ENCODE data around the gene SLC2A1.

The SLC2A1 gene

DNA sequence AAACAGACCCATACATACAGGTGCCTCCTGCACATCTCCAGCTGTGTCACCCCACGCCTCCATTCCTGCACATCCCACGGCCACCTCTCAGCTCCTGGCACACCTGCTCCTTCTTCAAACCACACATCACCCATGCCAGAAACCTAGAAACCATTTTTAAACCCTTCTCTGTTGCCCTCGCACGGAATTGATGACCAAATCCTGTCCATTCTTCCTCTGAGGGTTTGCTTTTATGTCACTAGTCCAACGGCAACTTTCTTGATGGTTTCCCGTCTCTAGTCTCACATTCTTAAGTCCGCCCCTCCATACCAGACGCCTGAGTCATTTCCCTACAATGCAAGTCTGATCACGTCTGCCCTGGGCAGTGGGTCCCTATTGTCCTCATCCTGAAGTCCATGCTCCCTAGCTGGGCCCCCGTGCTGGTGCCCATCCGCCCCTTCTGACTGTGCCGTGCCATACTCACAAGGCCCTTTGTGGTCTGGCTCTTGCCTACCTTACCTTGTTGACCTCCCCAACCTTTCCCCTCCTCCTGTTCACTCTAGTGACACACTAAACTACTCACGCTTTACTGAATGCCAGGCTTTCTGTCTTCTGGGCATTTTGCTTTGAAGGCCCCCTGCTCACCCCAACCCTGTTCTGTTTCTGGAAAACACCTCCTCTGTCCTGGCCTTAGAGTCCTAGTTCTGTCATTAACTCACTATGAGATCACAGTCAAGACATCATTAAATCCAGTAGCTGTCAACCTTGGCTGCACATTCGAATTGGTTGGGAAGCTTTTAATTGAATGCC lies 17.6 kb downstream of the SLC2A1 start:
- peak; percentile 93 for DNase-seq

DNA sequence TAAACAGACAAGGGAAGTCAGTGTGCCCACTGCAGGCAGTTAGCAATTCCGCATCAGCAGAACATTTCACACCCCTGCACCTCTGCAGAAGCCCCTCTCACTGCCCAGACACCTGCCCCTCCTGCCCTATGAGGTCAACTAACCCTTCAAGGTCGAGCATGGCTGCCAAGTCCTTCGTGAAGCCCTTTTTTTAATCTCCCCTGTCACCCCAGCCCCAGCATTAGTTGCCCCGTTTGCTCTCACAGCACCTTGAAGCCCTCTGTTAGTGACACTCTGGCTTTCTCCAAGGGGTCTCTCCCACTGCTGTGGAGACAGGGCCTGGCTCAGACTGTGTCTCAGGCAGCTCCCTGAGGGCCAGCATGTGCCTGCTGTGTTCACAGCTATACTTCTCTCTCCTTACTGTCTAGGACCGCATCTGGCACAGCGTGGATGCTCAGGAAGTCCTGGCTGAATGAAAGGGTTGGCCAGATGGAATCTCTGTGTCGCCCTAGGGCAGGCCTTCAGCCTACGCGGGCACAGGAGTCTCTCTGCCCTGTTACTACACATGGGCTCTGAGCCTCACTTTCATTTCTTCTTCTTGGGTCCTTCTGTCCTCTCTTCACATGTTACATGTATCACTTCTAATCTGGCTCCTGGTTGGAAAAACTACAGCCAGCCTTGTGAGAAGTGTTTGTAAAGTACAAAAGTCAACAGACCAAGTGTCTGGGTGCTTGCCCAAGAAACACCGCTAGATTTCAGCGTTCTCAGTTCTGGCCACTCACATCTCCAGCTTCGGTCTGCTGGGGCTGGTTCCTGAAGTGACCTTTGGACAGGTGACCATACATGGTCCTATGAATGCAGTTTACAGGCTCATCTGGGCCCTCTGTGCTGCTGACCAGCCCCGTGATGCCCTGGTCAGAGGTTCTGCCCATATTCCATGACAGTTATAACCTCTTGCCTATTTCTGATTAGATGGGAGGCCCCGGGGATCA lies 19.7 kb downstream of the SLC2A1 start:
- DNase-seq = peak; percentile 65

DNA sequence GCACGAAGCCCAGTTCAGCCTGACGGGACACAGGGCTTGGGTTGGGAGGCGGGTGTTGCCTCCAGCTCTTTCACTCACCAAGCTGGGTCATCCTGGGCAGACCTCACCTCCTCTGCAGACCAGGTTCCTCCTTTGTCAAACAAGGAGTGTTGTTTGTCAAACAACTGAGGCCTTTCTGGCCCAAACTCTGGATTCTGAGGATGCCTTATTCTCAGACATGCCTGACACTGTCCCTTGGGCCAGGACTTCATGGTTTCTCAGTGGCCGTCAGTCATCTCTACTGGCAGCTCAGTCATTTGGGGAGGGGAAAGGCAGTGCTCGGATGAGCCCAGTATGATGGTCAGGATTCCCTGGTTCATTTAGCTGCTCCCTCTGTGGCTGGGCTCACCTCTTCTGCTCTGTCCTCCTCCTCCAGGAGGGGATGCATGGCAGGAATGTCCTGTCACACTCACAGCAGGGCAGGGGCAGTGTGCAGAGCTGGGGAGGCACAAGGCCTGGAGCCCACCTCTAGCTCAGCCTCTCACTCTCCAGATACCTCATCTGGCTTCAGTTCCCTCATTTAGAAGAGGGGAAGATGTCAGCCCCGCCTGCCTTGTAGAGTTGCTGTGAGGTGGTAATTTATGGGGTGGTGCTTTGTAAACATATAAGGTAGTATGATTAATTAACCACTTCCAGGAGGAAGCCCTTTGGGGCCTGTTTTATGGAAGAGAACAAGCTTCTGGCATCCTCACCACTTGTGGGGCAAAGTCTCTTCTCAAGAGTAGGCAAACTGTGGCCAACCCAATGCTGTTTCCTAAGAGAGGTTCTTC lies 20.6 kb downstream of the SLC2A1 start:
- peak; percentile 85 for DNase-seq

DNA sequence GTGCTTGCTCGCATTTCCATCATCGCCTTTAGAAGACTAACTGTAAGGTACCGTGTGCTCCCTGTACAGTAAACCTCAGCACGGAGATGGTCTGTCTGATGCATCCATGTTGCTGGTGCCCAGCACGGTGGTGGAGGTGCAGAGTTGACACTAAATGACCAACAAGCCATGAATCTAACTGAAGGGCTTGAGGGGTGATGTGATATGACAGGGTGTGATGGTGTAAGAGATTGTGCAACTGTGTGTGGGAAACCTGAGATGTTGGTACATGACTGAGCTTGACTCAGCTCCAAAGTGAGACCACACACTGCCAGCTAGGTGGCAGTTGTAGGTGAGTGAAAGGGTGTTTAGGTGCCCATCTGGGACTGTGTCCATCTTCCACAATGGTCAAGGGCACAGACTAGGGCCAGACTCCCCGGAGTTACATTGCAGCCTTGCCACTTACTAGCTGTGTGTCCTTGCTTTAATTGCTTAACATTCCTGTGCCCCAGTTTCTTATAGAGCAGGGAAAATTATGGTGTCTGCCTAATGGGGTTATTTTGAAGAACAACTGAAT lies 21.4 kb downstream of the SLC2A1 start:
- peak; percentile 69 for DNase-seq

DNA sequence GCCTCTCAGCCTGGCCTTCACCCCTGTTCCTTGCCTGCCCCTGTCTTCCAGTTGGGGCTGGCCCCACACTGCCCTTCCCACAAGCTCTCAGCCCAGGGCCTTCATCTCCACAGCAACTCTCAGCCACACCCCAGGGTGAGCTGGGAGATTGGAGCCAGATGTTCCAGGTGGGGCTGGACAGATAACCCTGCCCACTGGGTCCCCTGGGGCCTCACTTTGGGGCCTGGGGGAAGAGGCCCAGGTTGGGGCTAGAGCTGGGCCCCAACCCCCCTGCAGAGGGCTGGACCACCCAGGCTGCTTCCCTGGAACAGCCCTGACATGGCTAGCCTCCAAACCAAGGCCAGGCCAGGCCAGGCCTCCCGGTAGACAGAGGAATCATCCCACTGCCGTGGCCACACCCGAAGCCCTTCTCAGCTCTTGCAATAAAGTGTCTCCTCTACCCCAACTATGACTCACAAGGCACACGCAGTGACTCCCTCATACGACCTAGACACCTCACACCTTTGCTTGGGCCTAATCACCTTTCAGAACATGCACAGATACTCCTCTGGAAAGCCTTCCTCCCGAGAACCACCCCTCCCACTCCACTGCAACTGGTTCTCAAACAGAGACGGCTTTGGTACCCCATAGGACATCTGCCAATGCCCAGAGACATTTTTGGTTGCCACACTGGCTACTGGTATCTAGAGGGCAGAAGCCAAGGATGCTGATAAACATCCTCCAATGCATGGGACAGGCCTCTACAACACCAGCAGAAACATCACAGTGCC lies 22.2 kb downstream of the SLC2A1 start:
- DNase-seq = peak; percentile 17

DNA sequence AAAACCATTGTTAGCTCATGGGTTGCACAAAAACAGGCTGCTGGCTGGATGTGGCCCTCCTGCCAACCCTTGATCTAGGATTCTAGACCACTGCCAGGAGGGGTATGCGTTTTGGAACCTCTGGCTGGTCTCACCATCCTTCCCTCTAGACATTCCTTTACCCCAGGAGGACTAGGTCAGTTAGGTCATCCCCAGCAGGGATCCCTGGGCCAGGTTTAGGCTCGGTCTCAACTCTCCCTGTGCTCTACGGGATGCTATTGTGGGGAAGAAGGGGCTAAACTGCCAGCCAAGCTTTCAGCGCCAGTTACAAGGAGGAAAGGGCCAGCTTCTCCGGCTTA lies 22.7 kb downstream of the SLC2A1 start:
- no peak for DNase-seq

DNA sequence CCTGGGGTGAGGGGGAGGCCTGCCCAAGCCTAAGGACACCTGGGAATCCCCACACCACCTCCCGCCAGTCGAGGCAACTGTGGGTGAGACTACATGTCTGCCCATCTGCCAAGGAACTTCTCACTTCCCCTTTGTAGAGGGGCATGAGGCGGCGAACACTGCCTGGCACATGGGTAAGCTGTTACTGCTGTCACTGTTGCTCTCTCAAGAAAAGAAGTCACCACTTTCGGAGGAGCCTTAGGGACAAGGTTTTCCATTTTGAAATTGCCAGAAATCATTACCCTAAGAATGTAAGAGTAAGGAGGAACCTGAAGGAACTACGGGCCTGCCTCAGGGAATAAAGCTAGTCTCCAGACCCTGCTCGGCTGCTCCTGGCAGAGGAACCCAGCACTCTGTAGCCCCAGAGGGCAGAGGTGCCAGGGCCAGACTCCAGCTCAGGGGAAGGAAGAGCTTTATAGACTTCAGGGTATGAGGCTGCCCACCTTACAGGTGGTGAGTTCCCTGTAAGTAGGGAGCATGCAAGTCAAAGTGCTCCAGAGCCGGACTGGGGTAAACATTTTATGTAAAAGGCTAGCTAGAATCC lies 23.3 kb downstream of the SLC2A1 start:
- peak; percentile 65 for DNase-seq

DNA sequence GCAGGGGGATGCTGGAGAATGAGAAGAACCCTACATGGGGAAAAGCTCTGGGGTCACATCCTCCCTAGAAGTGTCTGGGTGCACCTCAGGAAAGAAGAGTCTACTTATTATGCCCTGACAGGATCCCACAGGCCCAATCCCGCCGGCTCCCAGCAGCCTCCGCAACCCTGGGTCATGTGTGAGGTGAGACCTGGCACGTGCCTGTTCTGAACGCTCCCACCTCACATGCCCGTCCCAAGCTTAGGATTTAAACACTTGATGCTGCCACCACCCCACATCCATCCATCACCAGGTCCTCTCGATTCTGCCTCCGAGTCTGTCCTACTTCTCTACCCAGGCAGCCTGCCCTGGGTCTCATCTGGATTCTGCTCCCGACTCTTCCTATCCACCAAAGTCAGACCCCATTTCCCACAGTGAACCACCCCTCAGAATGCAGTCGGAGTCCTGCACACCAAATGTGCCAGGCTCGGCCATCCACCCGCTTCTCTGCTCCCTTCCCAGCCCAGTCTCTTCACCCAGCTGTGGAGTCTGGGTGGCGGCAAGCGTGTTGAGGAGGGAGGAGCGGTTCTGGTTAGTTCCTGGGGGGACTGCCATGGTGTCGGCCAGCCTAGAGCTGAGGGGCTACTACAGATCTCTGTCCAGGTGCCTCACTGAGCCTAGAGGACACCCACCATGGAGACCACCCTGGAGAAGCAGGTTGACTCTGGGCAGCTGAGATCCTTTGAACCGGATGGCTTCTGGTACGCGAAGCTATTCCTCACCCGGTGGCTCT lies 23.9 kb downstream of the SLC2A1 start:
- DNase-seq = no peak

DNA sequence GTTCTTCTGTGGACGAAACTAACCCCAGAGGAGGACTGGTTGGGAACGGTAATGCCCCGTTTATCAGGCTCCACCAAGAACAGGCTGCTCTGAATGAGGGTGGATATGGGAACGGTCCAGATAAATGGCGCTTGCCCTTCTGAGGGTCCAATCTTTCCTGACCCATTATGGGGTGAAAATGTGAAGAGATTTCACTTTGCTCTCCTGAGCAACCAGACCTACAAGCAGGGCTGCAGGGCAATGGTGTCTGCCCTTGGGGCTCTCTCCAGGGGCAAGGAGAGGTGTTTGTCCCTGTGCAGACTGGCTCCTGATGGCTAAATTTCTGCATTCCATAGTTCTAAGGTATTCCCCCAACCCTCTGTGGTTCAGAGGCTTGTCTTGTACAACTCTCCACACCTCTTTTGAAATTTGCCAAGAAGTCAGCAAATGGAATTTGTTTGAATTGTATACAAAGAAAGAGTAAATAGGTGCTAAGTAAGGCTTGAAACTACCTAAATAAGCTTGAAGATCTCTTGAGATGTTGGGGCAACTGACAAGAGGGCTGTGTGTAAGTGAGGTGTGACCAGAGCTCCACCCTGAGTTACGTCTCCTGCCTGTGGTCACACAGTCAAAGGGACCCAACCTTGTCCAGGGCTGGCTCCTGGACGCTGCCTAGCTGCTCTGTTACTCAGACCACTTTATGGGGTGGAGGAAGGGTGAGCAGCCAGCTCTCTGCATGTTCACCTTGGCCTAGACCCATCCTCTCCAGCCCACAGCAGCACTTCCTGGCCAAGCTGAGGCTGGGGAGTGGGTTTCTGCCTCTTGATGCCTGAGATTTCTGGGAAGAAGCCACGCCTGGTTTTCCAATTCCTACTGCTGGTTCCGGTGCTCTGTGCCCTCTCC lies 24.8 kb downstream of the SLC2A1 start:
- DNase-seq = no peak

DNA sequence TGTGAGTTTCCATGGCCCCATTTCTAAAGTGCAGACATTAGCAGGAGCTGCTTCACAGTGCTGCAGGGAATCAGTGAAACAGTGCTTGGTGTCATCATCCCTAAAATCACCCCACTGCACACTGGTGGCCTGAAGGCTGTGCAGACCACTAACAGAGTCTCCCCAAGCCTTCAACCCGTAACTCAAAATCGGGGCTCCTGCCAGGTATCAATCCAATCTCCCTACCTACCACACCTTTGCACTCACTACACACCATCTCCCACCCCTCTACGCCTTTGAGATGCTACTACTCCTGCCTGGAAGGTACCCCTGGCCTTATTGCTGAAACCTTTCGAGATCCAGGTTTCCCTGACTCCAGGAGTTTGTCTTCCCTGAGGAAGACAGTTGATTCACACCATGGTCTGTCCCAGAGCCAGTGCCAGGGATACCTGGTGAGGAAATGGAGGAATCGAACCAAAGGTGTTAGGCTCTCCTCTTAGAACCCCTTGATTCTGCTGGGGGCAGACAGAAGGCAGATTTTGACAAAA lies 25.5 kb downstream of the SLC2A1 start:
- no peak for DNase-seq

DNA sequence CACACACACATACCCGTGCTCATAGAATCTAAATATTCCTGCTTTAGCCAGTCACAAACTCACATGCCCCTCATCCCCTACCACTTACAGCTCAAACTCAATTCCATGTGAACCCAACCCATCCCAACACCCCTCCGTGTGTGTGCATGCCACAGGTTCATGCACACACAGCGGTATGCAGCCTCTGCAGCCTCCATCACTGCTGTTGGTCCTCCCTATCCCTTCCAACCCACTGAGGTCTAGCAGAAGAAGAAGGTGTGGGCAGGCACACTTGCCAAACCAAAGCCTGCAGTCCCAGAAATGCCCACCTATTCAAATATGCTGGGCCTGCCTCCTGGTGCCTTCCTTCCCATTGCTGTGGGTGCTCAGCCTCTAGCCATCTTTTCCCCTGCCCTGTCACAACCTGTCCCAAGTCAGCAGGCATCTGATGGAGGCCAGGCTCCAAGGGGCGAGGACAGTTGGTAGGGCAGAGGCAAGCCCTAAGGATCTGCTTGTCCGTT lies 26.2 kb downstream of the SLC2A1 start:
- DNase-seq = no peak

DNA sequence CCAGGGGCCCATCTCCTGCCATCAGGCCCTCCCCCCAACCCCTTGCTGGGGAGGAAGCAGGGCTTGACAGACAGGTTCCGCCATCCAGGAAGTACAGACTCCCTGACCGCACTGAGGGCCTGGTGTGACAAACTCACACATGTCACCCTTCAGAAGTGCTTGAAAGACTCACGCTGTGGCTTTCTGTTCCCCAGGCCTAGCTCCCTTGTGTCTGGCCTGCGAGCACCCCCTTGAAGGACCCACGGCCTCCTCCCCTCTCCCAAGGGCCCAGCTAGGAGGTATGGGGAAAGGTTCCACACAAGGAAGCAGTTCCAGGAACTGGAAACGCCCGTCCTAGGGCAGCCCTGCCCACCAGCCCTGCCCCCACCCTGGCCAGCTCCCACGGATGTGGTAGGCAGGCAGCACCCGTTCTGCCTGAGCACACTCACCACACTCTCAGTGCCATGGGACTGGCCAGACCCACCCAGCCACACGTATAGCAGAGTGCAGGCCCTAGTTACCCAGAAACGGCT lies 26.7 kb downstream of the SLC2A1 start:
- peak; percentile 98 for DNase-seq

DNA sequence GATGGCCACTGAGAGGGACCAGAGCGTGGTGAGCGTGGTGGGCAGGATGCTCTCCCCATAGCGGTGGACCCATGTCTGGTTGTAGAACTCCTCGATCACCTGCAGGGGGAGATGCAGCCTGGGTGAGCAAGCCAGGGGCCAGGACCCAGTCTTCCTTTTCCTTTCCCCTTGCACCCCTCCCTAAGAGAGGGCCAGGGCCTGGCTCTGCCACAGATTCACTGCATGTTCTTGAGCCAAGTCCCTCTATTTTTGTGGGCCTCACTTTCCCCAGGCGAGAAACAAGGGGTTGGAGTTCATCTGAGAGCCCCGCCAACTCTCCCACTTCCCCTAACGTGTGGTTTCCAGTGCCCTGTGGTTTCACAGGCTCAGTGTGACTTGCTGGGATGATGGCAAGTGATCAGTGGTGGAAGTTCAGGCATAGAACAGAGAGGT lies 27.5 kb downstream of the SLC2A1 start:
- peak; percentile 92 for DNase-seq

DNA sequence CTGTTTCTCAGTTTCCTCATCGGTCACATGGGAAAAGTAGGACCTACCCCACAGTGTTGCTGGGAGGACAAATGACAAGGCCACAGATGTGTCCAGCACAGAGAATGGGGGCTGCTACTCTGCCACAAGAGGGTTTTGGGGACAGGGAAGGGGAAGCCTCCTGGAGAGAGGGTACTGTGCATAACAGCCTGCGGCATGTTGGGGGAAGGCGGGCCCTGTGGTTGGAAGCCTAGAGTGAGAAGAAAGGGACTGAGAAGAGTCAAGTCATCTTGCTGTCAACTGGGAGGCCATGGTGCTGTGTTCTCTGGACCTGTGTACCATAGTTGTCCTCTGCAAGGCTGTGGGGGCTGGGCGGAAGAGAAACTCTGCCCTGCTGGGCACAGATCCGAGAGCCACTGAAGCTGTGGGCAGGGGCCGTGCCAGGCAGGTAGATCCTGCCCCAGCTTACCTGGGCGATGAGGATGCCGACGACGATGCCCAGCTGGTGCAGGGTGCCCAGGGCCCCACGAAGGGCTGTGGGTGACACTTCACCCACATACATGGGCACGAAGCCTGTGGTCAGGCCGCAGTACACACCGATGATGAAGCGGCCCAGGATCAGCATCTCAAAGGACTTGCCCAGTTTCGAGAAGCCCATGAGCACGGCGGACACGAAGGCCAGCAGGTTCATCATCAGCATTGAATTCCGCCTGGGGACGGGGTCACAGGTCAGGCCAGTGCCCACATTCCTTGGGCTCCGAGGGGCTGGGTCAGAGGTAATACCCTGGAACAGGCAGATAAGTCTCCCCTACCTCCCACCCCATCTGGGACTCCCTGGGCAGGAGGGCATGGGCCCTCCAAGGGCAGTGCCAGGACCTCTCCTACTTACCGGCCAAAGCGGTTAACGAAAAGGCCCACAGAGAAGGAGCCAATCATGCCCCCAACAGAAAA lies 28.2 kb downstream of the SLC2A1 start:
- DNase-seq = no peak

DNA sequence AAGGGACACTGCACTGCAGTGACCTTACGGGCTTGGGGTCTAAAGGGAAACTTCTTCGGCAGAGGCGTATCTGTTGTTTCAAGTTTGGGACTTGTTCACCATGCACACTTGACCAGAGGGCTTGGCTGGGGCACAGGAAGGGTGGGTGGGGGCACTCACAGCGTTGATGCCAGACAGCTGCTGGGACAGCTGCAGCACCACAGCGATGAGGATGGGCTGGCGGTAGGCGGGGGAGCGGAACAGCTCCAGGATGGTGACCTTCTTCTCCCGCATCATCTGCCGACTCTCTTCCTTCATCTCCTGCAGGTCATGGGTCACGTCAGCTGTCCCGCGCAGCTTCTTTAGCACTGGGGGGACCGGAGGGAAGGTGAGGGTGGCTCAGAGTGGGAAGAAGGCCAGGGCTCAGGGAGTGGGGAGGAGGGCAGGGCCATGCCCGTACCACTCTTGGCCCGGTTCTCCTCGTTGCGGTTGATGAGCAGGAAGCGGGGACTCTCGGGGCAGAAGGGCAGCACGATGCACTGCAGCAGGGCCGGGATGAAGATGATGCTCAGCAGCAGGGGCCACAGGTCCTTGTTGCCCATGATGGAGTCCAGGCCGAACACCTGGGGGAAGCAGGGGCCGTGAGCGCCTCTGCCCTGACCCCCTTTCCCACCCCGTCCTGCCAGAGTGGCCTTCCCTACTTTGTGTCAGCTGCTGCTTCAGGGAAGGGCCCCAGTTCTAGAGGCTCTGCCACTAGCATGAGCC lies 29.1 kb downstream of the SLC2A1 start:
- no peak for DNase-seq

DNA sequence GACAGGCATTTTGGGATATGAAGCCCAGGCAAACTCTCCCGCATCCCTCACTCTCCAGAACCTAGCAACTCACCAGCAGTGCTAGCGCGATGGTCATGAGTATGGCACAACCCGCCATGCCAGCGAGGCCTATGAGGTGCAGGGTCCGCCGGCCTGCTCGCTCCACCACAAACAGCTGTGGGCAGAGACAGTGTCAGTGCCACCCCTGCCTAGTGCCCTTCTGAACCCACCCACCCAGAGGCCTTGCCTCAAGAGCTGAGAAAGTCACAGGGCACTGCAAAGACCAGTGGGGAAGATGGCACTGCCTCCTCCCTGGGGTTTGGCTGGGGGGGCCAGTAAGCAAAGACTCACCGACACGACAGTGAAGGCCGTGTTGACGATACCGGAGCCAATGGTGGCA lies 29.8 kb downstream of the SLC2A1 start:
- no peak for DNase-seq

DNA sequence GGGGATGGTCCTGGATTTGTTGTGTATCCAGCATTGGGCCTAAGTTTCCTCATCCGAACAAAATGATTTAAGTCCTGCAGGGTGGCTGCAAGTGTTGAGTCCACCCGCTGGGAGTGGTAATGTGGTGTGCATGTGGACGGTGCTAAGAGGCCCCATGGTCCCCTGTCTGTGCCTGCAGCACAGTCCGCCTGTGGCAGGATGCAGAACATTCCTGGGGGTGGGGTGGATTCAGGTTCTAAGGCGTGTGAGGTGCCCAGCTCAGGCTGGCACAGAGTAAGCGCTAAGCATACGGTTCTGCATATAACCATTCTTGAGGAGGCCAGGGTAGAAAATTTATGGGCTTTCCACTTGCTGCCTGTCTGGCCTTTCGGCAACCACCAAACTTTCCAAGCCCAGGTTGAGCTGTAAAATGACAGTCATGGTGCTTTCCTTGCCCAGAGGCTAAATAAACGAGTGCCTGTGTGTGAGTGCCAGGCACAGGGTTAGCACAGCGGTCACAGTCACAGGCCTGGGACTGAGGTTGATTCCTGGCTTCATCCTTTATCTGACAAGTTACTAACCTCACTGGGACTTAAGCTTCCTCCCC lies 30.7 kb downstream of the SLC2A1 start:
- DNase-seq = no peak
